ENCODE results near the gene SUFU. TPM values are rescaled to one million over a fixed set of nuclear protein-coding genes. Genes with fewer than 3 reads are reported as not detected.
A peak's percentile ranks its signal among the peaks of the same experiment; 100 is the strongest.

SUFU gene
- total and polyA plus RNA-seq, 2 of the 13 experiments (the other 11 are each of a cell fraction or from before 2014, with no cell fraction given): 2.9 to 5.5 TPM

DNA sequence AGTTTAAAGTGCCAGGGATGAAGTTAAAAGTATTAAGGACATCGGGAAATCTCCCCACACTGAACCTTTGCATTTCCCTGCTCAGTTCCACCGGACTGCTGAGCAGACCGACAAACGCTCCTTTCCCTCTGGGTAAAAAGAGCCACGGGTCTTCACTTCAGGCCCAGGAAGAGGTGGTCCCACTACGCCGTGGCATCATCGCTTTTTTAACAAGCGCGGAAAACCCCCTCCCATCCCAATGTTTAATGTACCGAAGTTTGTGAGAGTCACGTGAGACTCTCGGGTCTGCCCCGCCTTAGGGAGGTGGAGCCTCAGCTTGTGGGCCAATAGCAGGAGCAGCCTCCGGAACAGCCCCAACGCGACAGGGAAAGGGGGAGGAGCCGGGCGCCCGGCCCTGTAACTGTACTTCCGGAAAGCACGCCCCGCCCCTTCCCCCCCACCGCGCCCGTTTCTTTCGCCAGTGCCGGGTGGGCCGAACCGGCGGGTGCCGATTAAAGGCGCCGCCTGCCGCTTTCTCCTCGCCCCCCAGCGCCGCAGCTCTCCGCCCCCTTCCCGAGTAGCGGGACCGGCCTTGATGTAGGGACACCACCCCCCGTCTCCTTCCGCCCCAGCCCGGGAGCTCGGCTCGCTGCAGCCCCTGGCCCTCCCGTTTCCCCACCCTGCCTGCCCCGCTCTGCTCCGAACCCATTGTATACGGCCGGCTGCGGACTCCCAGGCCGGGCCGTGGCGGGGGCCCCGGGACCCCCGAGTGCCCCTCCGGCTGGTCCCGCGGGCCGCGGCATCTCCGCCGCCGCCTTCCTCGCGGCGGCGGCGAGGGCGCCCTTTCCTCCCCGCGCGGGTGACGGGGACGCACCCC is 138.3 kb downstream of the SUFU start (continued):
- peak; percentile 54; the same call in 1 of the 2 replicates for TF ChIP-seq ZNF605 (CRISPR knock-in tag; IDR thresholded peaks at IDR 0.05)
- TF ChIP-seq MAFG (CRISPR knock-in tag; IDR thresholded peaks at IDR 0.05): no peak
- TF ChIP-seq MZF1 (CRISPR knock-in tag; IDR thresholded peaks at IDR 0.05; ENCODE audit: borderline replicate concordance): no peak
- peak; percentile 54; the same call in 1 of the 2 replicates for TF ChIP-seq RAD51 (IDR thresholded peaks at IDR 0.05; ENCODE audit: borderline replicate concordance)
- TF ChIP-seq, protein P1, sequence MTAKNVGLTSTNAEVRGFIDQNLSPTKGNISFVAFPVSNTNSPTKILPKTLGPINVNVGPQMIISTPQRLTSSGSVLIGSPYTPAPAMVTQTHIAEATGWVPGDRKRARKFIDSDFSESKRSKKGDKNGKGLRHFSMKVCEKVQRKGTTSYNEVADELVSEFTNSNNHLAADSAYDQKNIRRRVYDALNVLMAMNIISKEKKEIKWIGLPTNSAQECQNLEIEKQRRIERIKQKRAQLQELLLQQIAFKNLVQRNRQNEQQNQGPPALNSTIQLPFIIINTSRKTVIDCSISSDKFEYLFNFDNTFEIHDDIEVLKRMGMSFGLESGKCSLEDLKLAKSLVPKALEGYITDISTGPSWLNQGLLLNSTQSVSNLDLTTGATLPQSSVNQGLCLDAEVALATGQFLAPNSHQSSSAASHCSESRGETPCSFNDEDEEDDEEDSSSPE (CRISPR knock-in tag; IDR thresholded peaks at IDR 0.05): 0 out of 2 replicates have a peak, but pooled peaks have one; percentile 2
- TF ChIP-seq ZNF7 (CRISPR knock-in tag; IDR thresholded peaks at IDR 0.05): no peak
- no peak for TF ChIP-seq ZNF430 (CRISPR knock-in tag; IDR thresholded peaks at IDR 0.05)
- TF ChIP-seq ZNF326 (CRISPR knock-in tag; IDR thresholded peaks at IDR 0.05; ENCODE audit: borderline replicate concordance): no peak
- TF ChIP-seq, protein P2, sequence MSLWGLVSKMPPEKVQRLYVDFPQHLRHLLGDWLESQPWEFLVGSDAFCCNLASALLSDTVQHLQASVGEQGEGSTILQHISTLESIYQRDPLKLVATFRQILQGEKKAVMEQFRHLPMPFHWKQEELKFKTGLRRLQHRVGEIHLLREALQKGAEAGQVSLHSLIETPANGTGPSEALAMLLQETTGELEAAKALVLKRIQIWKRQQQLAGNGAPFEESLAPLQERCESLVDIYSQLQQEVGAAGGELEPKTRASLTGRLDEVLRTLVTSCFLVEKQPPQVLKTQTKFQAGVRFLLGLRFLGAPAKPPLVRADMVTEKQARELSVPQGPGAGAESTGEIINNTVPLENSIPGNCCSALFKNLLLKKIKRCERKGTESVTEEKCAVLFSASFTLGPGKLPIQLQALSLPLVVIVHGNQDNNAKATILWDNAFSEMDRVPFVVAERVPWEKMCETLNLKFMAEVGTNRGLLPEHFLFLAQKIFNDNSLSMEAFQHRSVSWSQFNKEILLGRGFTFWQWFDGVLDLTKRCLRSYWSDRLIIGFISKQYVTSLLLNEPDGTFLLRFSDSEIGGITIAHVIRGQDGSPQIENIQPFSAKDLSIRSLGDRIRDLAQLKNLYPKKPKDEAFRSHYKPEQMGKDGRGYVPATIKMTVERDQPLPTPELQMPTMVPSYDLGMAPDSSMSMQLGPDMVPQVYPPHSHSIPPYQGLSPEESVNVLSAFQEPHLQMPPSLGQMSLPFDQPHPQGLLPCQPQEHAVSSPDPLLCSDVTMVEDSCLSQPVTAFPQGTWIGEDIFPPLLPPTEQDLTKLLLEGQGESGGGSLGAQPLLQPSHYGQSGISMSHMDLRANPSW (CRISPR knock-in tag; IDR thresholded peaks at IDR 0.05; ENCODE audit: borderline replicate concordance): peak; percentile 53; the same call in 1 of the 2 replicates
- TF ChIP-seq ZNF501 (CRISPR knock-in tag; IDR thresholded peaks at IDR 0.05): no peak
- TF ChIP-seq HCFC1 (IDR thresholded peaks at IDR 0.05; ENCODE audit: low read depth, low read length): no peak
- TF ChIP-seq ONECUT2 (CRISPR knock-in tag; IDR thresholded peaks at IDR 0.05): 0 out of 2 replicates have a peak, but pooled peaks have one; percentile 12
- 0 out of 2 replicates have a peak, but pooled peaks have one; percentile 59 for TF ChIP-seq ZNF234 (CRISPR knock-in tag; conservative IDR thresholded peaks at IDR 0.05)
- no peak for TF ChIP-seq ZNF292 (CRISPR knock-in tag; IDR thresholded peaks at IDR 0.05; ENCODE audit: borderline replicate concordance, low read depth)
- no peak for TF ChIP-seq EED (CRISPR knock-in tag; IDR thresholded peaks at IDR 0.05)
- TF ChIP-seq ATAD3A (CRISPR knock-in tag; IDR thresholded peaks at IDR 0.05): no peak
- TF ChIP-seq, protein P3, sequence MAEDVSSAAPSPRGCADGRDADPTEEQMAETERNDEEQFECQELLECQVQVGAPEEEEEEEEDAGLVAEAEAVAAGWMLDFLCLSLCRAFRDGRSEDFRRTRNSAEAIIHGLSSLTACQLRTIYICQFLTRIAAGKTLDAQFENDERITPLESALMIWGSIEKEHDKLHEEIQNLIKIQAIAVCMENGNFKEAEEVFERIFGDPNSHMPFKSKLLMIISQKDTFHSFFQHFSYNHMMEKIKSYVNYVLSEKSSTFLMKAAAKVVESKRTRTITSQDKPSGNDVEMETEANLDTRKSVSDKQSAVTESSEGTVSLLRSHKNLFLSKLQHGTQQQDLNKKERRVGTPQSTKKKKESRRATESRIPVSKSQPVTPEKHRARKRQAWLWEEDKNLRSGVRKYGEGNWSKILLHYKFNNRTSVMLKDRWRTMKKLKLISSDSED (CRISPR knock-in tag; IDR thresholded peaks at IDR 0.05): no peak
- peak; percentile 39; the same call in 1 of the 2 replicates for TF ChIP-seq MTF2 (CRISPR knock-in tag; IDR thresholded peaks at IDR 0.05; ENCODE audit: borderline replicate concordance)
- TF ChIP-seq, protein P4, sequence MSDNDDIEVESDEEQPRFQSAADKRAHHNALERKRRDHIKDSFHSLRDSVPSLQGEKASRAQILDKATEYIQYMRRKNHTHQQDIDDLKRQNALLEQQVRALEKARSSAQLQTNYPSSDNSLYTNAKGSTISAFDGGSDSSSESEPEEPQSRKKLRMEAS (IDR thresholded peaks at IDR 0.05): peak; percentile 14; the same call in 1 of the 2 replicates
- peak; percentile 82; the same call in 1 of the 2 replicates for TF ChIP-seq ZNF746 (CRISPR knock-in tag; IDR thresholded peaks at IDR 0.05)
- TF ChIP-seq, protein P5, sequence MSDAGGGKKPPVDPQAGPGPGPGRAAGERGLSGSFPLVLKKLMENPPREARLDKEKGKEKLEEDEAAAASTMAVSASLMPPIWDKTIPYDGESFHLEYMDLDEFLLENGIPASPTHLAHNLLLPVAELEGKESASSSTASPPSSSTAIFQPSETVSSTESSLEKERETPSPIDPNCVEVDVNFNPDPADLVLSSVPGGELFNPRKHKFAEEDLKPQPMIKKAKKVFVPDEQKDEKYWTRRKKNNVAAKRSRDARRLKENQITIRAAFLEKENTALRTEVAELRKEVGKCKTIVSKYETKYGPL (CRISPR knock-in tag; IDR thresholded peaks at IDR 0.05): no peak
- no peak for TF ChIP-seq SNAPC2 (CRISPR knock-in tag; IDR thresholded peaks at IDR 0.05)
- TF ChIP-seq ZNF383 (CRISPR knock-in tag; IDR thresholded peaks at IDR 0.05; ENCODE audit: borderline replicate concordance): no peak
- TF ChIP-seq AGO2 (optimal IDR thresholded peaks at IDR 0.05; ENCODE audit: low read depth, low read length): peak; percentile 92

All from HepG2 (cell line).